Measurements from ENCODE around the gene MAP3K7CL.

The MAP3K7CL gene

GRCh38 chr21:29168891-29169315, 38.5 kb downstream of the MAP3K7CL start:
- no peak for DNase-seq

GRCh38 chr21:29170944-29171343, 40.5 kb downstream of the MAP3K7CL start:
- DNase-seq: no peak

- DNase-seq: no peak
Observed at GRCh38 chr21:29172282-29172681, 41.8 kb downstream of the MAP3K7CL start.

- DNase-seq: no peak
Observed at GRCh38 chr21:29174607-29175013, 44.2 kb downstream of the MAP3K7CL start.

GRCh38 chr21:29175408-29176134, 45.1 kb downstream of the MAP3K7CL start:
- DNase-seq: no peak

GRCh38 chr21:29176471-29177120, 46.2 kb downstream of the MAP3K7CL start:
- DNase-seq: no peak

GRCh38 chr21:29177800-29178199, 47.4 kb downstream of the MAP3K7CL start:
- no peak for DNase-seq

GRCh38 chr21:29178926-29179325, 48.5 kb downstream of the MAP3K7CL start:
- DNase-seq: no peak

GRCh38 chr21:29179503-29179902, 49.1 kb downstream of the MAP3K7CL start:
- DNase-seq: no peak

GRCh38 chr21:29181799-29182470, 51.5 kb downstream of the MAP3K7CL start:
- DNase-seq: no peak

GRCh38 chr21:29182691-29183092, 52.2 kb downstream of the MAP3K7CL start:
- DNase-seq: no peak

GRCh38 chr21:29184037-29184436, 53.6 kb downstream of the MAP3K7CL start:
- no peak for DNase-seq

- DNase-seq: no peak
Observed at GRCh38 chr21:29185172-29185571, 54.7 kb downstream of the MAP3K7CL start.

GRCh38 chr21:29185633-29186032, 55.2 kb downstream of the MAP3K7CL start:
- no peak for DNase-seq

- no peak for DNase-seq
Observed at GRCh38 chr21:29186246-29186645, 55.8 kb downstream of the MAP3K7CL start.

- DNase-seq: no peak
Observed at GRCh38 chr21:29187944-29188343, 57.5 kb downstream of the MAP3K7CL start.

- DNase-seq: no peak
Observed at GRCh38 chr21:29189353-29189752, 58.9 kb downstream of the MAP3K7CL start.

GRCh38 chr21:29190923-29191331, 60.5 kb downstream of the MAP3K7CL start:
- DNase-seq: no peak

GRCh38 chr21:29193072-29193471, 62.6 kb downstream of the MAP3K7CL start:
- DNase-seq: no peak

- no peak for DNase-seq
Observed at GRCh38 chr21:29193901-29194300, 63.5 kb downstream of the MAP3K7CL start.

- no peak for DNase-seq
Observed at GRCh38 chr21:29194342-29194741, 63.9 kb downstream of the MAP3K7CL start.

- no peak for DNase-seq
Observed at GRCh38 chr21:29194847-29195246, 64.4 kb downstream of the MAP3K7CL start.

- peak; percentile 3 for DNase-seq
Observed at GRCh38 chr21:29195981-29196669, 65.7 kb downstream of the MAP3K7CL start.
